GM18505 (cell line): Measurements from ENCODE around the gene ZNF878.
"Not testable (repeated sequence)": the region's sequence is repeated elsewhere in the genome, so short reads cannot be mapped to it uniquely, and the experiment has no call there.

Experiments used
- ATAC-seq: cut with Tn5 transposase; IDR thresholded peaks from one replicate; pipeline ENCODE4 v1.9.1; 2021; ENCODE audit not compliant: unreplicated experiment
- POLR2A ChIP-seq: IDR thresholded peaks from 4 replicates; pipeline ENCODE4 v1.6.1; 2011; ENCODE audit warnings: borderline replicate concordance; ENCODE audit not compliant: insufficient read depth, insufficient read length; ENCODE audit errors: extremely low read depth

ZNF878 gene

DNA sequence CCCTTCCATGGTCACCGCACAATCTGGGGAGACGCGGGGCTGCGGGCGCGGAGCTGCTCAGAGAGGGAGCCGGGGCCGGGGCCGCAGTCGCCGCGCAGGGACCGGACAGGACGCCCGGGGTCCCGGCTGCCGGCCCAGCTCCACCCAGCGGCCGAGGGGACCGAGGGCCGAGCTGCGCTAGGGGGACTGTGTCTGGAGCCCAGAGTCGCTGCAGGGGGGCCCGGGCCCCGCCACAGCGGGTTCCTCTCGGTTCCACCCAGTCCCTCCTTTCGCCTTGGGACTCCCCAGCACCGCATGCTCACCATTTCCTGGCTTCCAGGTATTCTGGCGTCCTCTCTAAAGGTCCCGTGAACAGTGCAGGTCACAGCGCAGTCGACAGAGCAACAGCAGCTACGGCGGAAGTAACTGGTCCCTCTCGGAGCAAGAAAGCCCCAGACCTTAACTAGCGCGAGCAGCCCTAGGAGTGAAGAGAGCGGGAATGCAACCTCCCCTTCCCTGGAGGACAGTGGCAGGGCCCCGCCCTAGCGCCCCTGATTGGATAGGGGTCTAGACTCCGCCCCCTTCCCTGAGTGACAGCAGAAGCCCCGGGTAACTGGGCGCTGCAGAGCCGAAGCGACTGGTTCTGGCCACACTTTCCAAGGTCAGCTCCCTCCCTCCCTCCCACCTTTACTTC, at the start of gene ZNF878:
Gene ZNF878, minus strand, starts transcription at position 465 of the 673 bp plus-strand sequence. Its CDS starts 160 bp downstream, at position 305.
- peak; percentile 92 for TF ChIP-seq POLR2A
- ATAC-seq, result peak; percentile 89

DNA sequence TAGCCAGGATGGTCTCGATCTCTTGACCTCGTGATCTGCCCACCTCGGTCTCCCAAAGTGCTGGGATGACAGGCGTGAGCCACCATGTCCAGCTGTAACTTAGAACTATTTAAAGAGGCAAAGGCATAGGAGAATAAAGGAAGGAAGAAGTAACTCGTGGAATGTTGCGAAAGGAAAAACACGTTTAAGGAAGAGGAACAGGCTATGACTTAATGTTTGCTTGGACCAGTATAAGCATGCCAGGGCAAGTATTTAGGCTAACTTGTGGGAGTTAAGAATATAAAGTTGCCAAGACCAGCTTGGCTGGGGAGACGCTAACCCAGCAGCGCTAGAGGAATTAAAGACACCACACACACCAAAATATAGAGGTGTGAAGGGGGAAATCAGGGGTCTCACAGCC, 45.3 kb upstream of the ZNF878 start:
- ATAC-seq, result no peak
- TF ChIP-seq POLR2A, result no peak

DNA sequence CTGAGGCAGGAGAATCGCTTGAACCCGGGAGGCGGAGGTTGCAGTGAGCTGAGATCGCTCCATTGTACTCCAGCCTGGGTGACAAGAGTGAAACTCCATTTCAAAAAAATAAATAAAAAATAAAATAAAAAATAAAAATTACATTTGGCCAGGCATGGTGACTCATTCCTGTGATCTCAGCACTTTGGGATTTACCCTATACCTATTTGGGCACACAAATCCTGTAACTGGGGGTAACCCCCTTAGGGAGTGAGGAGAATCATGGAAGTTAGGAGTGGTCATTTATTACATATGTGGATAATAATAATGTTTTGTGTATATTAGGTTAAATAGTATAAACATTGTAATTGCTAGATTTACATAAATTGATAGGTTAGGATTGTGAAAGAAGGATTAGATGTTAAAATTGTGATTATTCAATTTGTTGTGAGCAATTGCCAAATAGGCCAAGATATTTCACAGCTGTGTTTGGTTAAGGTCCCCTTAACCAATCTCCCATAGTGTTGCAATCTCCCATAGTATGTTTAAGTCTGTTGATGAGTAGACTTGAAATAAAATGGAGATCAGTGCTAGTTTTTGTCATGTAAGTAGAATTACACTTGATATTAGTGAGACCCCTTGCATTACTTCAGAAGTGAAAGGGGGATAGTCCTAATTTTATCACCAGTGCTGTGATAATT, 42.5 kb upstream of the ZNF878 start:
- TF ChIP-seq POLR2A, result no peak
- no peak for ATAC-seq

DNA sequence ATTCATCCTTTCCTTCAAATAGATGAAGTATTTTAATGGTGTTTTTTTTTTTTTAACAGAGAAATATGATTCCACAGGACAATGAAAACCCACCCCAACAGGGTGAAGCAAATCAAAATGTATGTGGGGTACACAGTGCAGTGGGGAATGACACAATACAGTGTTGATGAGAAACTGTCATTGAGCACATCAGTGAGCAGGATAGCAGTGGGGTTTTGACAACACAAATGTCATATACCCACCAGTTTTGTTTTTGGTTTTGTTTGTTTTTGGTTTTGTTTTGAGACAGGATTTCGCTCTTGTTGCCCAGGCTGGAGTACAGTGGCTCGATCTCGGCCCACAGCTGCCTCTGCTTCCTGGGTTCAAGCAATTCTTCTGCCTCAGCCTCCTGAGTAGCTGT, 41.0 kb upstream of the ZNF878 start:
- ATAC-seq, result no peak
- no peak for TF ChIP-seq POLR2A

DNA sequence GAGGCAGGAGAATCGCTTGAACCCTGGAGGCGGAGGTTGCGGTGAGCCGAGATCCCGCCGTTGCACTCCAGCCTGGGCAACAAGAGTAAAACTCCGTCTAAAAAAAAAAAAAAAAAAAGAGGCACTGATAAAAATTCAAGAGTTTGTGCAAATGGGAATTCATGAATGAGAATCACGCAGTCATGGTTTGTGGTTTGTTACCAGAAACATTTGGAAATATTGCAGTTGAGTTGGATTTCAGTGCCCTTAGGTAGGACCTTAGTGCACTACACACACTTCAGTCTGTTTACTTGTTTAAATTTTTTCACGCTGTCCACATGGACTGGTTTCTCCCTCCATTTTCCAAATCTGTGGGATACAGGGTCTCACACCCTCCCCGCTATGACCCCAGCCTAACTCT, 40.2 kb upstream of the ZNF878 start:
- ATAC-seq, result no peak
- no peak for TF ChIP-seq POLR2A

DNA sequence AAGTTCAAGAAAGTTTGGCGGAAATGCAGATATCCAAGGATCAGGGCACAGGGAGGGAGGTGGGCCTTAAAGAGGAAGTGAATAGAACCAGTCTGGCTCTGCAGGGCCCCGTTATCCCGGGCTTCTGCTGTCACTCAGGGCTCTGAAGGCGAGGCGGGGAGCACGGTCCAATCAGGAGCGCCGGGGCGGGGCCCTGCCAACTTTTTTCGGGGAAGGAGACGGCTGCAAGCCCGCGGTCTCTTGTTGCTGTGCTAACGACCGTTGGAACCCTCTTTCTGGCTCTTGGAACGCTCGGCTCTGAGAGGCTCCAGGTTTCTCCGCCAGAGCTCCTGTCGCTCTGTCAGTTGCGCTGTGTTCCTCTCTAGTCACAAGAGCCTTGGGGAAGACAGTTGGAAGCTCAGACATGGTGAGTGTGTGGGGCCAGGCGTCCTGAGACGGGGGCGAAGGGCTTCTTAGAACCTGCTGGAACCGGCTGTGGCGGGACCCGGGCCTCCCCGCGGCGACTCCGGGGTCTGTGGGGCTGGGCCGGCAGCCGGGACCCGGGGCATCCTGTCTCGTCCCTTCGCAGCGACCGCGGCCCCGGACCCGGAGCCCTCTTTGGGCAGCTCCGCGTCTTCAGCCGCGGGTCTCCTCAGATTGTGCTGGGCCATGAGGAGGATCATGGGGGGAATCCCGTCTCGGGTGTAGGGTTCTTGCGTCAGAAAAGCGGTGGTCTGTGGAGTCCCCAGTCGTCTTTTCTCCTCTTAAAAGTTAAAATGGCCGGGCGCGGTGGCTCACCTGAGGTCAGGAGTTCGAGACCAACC, 39.5 kb upstream of the ZNF878 start:
- ATAC-seq, result no peak
- TF ChIP-seq POLR2A, result peak; percentile 74

DNA sequence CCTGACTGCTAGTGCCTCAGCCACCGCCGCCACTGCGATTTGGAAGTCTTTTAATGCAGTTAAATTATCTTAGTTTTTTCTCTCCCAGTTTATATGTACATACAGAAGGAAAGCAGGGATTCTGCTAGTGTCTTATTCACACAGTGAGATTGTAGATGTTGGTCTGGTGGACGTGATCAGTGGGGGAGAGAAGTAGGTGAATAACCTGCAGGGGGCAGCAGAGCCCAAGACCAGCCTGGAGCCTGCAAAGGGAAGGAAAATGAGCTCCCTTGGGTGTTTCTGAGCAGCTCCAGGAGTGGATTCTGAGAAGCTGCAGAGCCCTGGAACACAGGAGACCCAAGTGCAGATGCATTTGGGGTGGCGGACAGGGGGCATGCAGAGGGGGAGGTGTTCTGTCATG, 38.0 kb upstream of the ZNF878 start:
- ATAC-seq, result no peak
- TF ChIP-seq POLR2A, result no peak

DNA sequence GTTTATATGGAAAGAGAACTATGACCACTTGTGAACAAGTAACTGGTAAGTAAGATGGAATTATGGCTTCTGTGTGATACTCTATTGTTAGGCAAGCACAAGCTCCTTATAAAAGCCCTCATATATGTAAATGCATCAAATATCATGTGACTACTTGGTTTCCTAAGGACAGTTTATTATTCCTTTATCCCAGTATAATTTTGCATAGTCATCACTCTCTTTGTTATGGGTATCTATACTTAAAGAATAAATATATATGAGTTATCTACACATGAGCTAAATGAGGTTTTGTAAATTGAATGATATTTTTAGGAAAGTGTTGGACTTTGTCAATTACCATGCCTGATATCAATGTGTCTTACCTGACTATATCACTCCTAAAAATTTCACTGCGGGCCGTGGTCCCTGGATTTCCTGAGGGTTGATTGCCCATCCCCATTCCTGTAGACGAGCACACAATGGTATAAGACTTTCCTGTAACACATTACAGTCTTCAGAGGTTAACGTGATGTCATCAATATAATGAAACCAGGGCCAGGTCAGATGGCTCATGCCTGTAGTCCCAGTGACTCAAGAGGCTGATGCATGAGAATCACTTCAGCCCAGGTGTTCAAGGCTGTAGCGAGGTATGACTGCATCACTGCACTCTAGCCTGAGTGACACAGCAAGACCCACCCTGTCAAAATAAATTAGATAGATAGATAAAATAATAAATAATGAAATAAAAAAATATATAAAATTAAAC, 32.5 kb upstream of the ZNF878 start:
- no peak for ATAC-seq
- TF ChIP-seq POLR2A, result no peak

DNA sequence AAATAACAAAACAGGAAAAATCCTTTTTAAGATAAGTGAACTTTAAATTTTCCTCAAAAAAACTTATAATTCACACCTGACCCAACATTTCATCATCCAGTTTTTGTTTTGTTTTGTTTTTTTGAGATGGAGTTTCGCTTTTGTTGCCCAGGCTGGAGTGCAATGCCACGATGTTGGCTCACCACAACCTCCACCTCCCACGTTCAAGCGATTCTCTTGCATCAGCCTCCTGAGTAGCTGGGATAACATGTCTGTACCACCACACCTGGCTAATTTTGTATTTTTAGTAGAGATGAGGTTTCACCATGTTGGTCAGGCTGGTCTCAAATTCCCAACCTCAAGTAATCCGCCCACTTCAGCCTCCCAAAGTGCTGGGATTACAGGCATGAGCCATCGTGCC, 30.6 kb upstream of the ZNF878 start:
- ATAC-seq, result not testable (repeated sequence)

DNA sequence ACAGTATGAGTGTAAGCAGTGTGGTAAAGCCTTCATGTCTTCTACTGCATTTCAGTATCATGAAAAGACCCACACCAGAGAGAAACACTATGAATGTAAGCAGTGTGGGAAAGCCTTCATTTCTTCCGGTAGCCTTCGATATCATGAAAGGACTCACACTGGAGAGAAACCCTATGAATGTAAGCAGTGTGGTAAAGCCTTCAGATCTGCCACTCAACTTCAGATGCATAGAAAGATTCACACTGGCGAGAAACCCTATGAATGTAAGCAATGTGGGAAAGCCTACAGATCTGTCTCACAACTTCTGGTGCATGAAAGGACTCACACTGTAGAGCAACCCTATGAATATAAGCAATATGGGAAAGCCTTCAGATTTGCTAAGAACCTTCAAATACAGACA, 24.6 kb upstream of the ZNF878 start:
- TF ChIP-seq POLR2A, result no peak
- no peak for ATAC-seq

DNA sequence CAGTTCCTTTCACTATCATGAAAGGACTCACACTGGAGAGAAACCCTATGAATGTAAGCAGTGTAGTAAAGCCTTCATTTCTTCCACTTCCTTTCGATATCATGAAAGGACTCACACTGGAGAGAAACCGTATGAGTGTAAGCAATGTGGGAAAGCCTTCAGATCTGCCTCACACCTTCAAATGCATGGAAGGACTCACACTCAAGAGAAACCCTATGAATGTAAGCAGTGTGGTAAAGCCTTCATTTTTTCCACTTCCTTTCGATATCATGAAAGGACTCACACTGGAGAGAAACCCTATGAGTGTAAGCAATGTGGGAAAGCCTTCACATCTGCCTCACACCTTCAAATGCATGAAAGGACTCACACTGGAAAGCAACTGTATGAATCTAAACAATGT, 23.6 kb upstream of the ZNF878 start:
- not testable (repeated sequence) for ATAC-seq

DNA sequence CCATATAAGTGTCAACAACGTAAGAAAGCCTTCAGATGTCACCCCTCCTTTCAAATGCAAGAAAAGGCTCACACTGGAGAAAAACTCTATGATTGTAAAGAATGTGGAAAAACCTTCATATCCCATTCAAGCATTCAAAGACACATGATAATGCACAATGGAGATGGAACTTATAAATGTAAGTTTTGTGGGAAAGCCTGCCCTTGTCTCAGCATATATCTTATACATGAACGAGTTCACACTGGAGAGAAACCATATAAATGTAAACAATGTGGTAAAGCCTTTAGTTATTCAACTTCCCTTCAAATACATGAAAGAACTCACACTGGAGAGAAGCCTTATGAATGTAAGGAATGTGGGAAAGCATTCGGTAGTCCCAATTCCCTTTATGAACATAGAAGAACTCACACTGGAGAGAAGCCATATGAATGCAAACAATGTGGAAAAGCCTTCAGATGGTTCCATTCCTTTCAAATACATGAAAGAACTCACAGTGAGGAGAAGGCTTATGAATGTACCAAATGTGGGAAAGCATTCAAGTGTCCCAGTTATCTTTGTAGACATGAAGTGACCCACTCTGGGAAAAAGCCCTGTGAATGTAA, 22.9 kb upstream of the ZNF878 start:
- no peak for ATAC-seq

More for the DNA sequence above, 22.9 kb upstream of the ZNF878 start:
- TF ChIP-seq POLR2A, result no peak
